NCI-H2107 treated with DMSO at 0.1 percent for 48 hours (cell line): ENCODE measurements around the gene DDX10.

Experiments used
- DNase-seq: peaks from one replicate; lab custom pipeline; 2025; ENCODE audit not compliant: unreplicated experiment; lab: John Stamatoyannopoulos, UW

DDX10 gene

GRCh38 chr11:108926841-108927577, 262.1 kb downstream of the DDX10 start:
- no peak for DNase-seq

DNA sequence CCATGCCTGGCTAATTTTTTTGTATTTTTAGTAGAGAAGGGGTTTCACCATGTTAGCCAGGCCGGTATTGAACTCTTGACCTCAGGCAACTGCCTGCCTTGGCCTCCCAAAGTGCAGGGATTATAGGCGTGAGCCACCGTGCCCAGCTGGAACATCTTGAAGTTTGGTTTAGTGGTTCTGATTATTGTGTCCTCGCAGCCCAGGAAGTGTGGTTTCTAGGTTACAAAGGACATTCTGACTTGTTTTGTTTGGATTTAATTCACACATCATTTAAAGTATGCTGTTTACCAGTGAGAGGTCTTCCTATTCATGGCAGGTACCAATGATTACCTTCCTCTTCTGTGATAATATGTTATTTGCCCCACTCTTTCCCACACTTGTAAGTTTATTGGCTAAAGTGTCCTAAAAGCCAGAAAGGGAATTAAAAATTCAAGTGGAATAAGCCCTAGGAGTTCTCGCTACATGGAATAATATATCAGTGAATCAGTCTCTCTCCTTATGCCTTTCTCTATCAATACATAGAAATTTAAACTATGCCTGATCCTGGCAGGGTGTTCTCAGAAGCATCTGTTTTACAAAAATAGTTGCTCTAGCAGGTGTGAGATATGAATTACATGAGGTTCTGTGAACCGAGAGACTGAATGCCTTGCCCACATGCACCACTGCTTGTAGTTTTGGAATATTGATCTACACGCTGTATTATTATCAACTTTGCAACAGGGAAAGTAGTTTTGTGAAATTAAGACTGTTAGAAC, 263.1 kb downstream of the DDX10 start:
- DNase-seq, result peak; percentile 57

DNA sequence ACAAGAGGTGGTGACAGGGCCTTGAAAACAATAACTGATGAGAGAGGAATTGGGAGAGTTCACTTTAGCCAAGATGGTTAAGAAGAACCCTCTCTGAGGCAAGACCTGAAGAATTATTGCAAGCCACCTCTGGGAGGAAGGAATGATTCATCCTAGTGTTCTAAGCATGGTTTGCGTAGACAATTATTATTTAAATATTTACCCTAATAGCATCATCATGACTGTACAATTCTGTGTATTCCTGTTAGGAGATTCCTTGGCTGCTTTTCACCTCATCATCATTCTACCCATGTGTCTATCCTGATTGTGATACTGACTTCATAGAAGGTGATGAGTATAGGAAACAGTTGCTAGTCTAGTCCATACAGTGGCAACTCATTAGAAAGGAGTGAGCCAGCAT, 264.4 kb downstream of the DDX10 start:
- DNase-seq, result no peak

GRCh38 chr11:108931168-108931567, 266.3 kb downstream of the DDX10 start:
- no peak for DNase-seq

DNA sequence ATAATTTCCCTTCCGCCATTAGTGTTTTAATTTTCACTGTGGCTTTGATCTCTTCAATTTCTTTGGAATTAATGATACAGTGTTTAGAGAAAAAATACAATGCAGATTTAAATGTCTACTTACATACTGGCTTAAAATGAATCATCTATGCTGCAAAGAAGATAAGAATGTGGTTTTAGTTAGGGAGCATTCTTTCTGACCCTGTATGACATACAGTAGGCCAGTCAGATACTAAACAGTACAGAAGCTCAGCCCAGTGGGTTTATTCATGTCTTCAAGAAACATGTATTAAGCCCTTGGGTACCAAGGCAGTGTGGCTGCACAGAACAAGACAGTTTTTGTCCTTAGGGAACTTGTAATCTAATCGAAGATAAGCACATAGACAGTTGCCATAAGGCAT, 268.8 kb downstream of the DDX10 start:
- DNase-seq, result no peak

GRCh38 chr11:108934289-108934688, 269.4 kb downstream of the DDX10 start:
- DNase-seq, result no peak

DNA sequence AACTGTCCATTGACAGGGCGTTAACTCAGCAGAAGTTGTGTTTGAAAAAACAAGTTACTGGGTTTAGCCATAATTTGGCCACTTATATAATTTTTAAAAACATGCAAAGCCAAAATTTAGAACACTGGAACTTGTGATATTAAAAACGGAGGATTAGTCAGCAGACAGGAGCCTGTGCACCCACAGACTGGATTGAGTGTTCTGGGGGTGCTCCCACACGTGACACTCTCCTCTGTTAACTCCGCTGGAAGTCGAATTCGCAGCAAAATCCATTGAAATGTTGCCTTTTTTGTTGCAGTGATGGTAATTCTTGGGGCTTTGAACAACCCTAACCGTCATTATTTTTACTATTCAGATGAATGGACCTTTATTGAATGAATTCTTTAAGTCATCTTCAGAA, 269.8 kb downstream of the DDX10 start:
- DNase-seq, result no peak

- DNase-seq, result no peak
Measured at GRCh38 chr11:108937746-108938145, 272.9 kb downstream of the DDX10 start.

DNA sequence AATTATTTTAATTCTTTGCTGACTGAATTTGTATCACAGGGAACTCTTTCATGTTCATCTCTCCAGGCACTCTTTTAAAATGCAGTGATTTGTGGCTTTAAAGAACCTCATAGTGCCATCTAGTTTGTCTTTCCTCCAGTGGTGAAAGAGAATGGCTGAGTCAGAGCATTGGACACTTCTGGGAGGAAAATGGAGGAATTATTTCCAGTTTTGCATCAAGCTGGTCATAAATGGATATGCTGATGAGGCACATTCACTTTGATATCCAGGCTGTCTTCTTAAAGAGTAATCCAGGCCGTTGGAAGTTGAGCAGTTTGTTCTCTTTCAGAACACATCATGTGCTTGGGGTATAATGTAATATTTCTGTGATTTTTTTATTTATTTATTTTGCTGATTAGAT, 273.7 kb downstream of the DDX10 start:
- no peak for DNase-seq

- DNase-seq, result no peak
Measured at GRCh38 chr11:108939135-108939534, 274.3 kb downstream of the DDX10 start.

- DNase-seq, result no peak
Measured at GRCh38 chr11:108943853-108944252, 279.0 kb downstream of the DDX10 start.

- DNase-seq, result no peak
Measured at GRCh38 chr11:108944471-108945178, 279.8 kb downstream of the DDX10 start.

DNA sequence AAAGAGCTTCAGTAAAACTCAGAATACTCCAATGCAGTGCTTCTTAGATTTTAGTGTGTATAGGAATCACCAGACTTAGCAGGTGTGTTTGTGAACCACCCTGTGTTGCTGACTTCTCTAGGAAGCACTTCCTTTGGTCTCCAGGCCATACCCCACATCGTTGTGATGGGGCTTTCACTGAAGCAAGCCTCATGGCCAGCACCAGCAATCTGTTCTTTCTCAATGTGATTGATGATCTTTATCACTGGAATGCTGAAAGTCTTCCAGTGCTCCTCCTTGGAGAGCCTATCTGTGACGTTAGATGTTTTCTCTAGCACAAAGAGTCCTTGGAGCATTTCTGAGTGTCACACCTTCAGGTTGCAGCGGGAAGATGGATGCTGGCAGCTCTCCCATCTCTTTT, 280.5 kb downstream of the DDX10 start:
- DNase-seq, result no peak

GRCh38 chr11:108947654-108948570, 283.0 kb downstream of the DDX10 start:
- DNase-seq, result no peak

GRCh38 chr11:108958368-108959104, 293.7 kb downstream of the DDX10 start:
- DNase-seq, result no peak

DNA sequence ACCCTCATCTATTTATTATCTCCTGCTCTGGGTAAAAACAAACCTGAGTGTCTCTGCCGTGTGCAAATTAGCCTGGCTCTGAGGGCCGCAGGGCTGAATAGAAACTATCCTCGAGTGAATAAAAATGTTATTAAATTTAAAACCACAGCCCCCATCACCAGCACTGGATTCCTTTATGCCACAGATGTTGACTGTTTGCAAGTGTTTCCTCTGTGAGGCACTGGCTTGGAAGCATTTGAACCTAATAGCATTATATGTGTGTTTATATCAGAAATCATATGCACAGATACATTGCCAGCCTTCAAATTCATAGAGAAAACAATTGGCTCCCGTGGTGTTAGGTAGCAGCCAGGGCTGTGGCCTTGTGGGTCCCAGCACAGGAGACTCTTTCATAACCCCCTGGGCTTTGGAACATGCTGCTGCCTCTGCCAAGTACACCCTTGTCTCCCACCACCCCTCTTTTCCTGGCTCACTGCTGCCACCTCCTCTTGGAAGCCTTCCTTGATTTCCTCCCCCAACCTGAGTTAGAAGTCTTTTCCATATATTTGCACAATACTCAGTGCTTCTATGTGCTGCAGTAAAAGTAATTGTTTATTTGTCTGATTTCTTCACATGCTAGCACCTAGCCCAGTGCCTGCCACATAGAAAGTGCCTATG, 294.4 kb downstream of the DDX10 start:
- no peak for DNase-seq

- no peak for DNase-seq
Measured at GRCh38 chr11:108959874-108960273, 295.0 kb downstream of the DDX10 start.

DNA sequence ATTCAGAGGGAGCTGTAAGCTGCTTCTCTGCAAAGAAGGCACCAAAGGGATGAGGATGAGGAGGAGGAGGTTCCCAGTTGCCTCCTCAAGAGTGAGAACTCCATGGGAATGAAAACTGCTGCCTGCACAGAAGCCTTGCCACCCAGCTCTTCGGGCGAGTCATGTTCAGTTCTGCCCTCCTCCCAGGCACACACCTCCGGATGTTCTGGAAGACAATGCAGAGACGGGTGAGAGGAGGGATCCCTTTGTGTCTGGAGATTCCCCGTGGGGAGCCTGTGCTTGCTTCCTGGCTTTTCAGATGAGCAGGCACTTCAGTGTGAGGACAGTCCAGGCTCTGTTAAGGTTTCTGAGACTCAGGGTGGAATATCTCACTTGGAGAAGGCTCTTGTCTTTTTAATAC, 295.6 kb downstream of the DDX10 start:
- DNase-seq, result no peak

DNA sequence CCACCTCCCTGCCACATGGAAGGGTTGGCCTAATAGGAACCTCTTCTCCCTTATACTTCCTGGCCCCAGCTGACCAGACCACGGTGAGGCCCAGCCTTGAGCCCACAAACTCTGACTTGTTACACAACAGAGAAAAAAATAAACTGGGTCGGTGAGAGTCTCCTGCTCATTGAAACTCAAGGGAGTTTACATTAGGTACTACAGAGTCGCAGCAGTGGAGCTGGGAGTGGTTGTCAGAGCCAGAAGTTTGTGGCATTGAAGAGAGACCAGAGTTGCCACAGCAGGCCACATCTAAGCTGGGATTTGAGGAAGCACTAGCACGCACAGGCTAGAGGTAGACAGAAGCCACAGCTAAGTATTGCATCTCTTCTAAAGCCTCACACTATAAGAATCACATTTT, 296.2 kb downstream of the DDX10 start:
- no peak for DNase-seq

- no peak for DNase-seq
Measured at GRCh38 chr11:108963118-108963517, 298.2 kb downstream of the DDX10 start.
